ENCODE data around the gene PIP4K2B.
"Not testable (repeated sequence)": the region's sequence is repeated elsewhere in the genome, so short reads cannot be mapped to it uniquely, and the experiment has no call there.

The PIP4K2B gene

GRCh38 chr17:38730526-38731379 is 68.6 kb downstream of the PIP4K2B start:
- DNase-seq (ENCODE audit: low spot score), result peak; percentile 56

GRCh38 chr17:38729886-38730525 is 69.3 kb downstream of the PIP4K2B start, which contains the start of gene CISD3:
CISD3 (plus strand) TSS chr17:38730341; CDS start chr17:38730359, 18 bp downstream.
- DNase-seq (ENCODE audit: low spot score), result peak; percentile 81

- DNase-seq (ENCODE audit: low spot score), result no peak
Measured at GRCh38 chr17:38729368-38729885, 69.9 kb downstream of the PIP4K2B start.

GRCh38 chr17:38728290-38728831 is 71.0 kb downstream of the PIP4K2B start:
- DNase-seq (ENCODE audit: low spot score), result no peak

- DNase-seq (ENCODE audit: low spot score), result no peak
Measured at GRCh38 chr17:38727736-38728135, 71.6 kb downstream of the PIP4K2B start.

GRCh38 chr17:38726145-38726544 is 73.2 kb downstream of the PIP4K2B start:
- not testable (repeated sequence) for DNase-seq (ENCODE audit: low spot score)

- DNase-seq (ENCODE audit: low spot score), result no peak
Measured at GRCh38 chr17:38725066-38725465, 74.3 kb downstream of the PIP4K2B start.

- no peak for DNase-seq (ENCODE audit: low spot score)
Measured at GRCh38 chr17:38724337-38724988, 74.9 kb downstream of the PIP4K2B start.

- DNase-seq (ENCODE audit: low spot score), result no peak
Measured at GRCh38 chr17:38721802-38722201, 77.6 kb downstream of the PIP4K2B start.

GRCh38 chr17:38720941-38721340 is 78.4 kb downstream of the PIP4K2B start:
- DNase-seq (ENCODE audit: low spot score), result no peak

- no peak for DNase-seq (ENCODE audit: low spot score)
Measured at GRCh38 chr17:38719943-38720641, 79.3 kb downstream of the PIP4K2B start.

GRCh38 chr17:38719289-38719942 is 79.9 kb downstream of the PIP4K2B start:
- no peak for DNase-seq (ENCODE audit: low spot score)

GRCh38 chr17:38717139-38717745 is 82.1 kb downstream of the PIP4K2B start:
- DNase-seq (ENCODE audit: low spot score), result no peak

- DNase-seq (ENCODE audit: low spot score), result no peak
Measured at GRCh38 chr17:38716368-38717005, 82.9 kb downstream of the PIP4K2B start.

Small RNA genes lying within 50 kb of the gene (small RNA-seq; reads per million reads assigned to genes)
- 0 to 0.09 reads per million in 2 experiments for gene MIR4726
- 0 to 0.18 reads per million in 2 experiments for gene MIR4727
- 1.3 to 2.4 reads per million in 2 experiments for gene RNA5SP440
- 0 reads per million in 2 experiments for gene RNU6-866P
